Prostate gland (tissue), 2 donors: ENCODE results near the gene MAPKAP1. TPM values are rescaled to one million over a fixed set of nuclear protein-coding genes. Genes with fewer than 3 reads are reported as not detected.

Source experiments
- DNase-seq: peaks from one replicate; pipeline ENCODE4 v3.0.0-alpha.2; 2019; ENCODE audit warnings: low spot score
- H3K27ac ChIP-seq, 2 donors: fragments of 200-600 bp; sonication (generic); 2 replicates each; pipeline ENCODE4 v1.5.1; 2017 to 2019
- H3K27me3 ChIP-seq: fragments of 200-600 bp; sonication (generic); replicated peaks from 2 replicates; pipeline ENCODE4 v1.5.1; 2019; ENCODE audit not compliant: insufficient read depth
- H3K36me3 ChIP-seq, 2 donors: fragments of 200-600 bp; sonication (generic); 1 replicate in 1 of 2; 2 replicates in 1 of 2; pipeline versions ENCODE4 v1.5.1 to v1.8.1; 2017 to 2019
- H3K4me1 ChIP-seq: fragments of 200-600 bp; sonication (generic); replicated peaks from 2 replicates; pipeline ENCODE4 v1.5.1; 2019
- H3K4me3 ChIP-seq, 2 donors: fragments of 200-600 bp; sonication (generic); 2 replicates each; pipeline ENCODE4 v1.5.1; 2017 to 2019
- H3K9me3 ChIP-seq: fragments of 200-600 bp; sonication (generic); 2 replicates; pipeline ENCODE4 v1.5.1; 2017
- POLR2A ChIP-seq: fragments of 450-650 bp; IDR thresholded peaks from one replicate; pipeline ENCODE4 v1.6.1; 2016; ENCODE audit warnings: antibody characterized with exemption, mild to moderate bottlenecking
- POLR2AphosphoS5 ChIP-seq: sonication (generic); formaldehyde crosslinking; IDR thresholded peaks from one replicate; pipeline ENCODE4 v1.6.1; 2017; ENCODE audit warnings: antibody characterized with exemption
- WGBS: methylation state at CpG from one replicate; pipeline ENCODE4 v1.1.5; 2018; 5-methylcytosine and 5-hydroxymethylcytosine counted together
- intact Hi-C: fragments of 100-400 bp; cut with DNase I; formaldehyde crosslinking; loops from one replicate; pipeline ENCODE4 v1.14.2; 2022
- total RNA-seq, 2 donors: library from RNA; depleted of rRNA; stranded (reverse); fragments of >200 nt; gene quantifications; one replicate each; pipeline ENCODE4 v1.1.0, GENCODE V29; 2016
- TF ChIP-seq, protein P1 (sequence below), 4 experiments: fragments of 200-600 bp in 2 of 4; fragments of 450-650 bp in 2 of 4; sonication (generic) in 2 of 4; IDR thresholded peaks; 1 replicate in 3 of 4; 2 replicates in 1 of 4; pipeline ENCODE4 v1.5.1; 2016 to 2019; ENCODE audit warnings: antibody characterized with exemption in 4 of 4, mild to moderate bottlenecking in 2 of 4, moderate library complexity in 2 of 4

Gene MAPKAP1
- total RNA-seq, 2 donors from 2014 or later = 62.4 to 91.2 TPM

DNA sequence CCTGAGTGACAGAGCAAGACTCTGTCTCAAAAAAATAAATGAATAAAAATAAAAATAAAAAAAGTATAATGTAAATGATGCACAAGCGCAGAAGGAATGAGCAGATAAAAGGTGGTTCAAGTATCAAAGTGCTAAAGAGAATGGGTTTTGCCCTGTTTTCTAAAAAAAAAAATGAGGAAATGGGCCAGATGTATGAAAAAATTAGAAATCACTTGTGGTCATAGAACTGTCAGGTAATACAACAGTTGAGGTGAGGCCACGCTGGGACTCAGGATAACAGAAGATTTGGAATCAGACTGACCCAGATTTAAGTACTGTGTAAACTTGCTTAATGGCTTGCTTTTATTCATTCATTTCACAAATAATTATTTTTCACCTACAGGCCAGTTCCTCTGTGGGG is 69.8 kb downstream of the MAPKAP1 start:
- H3K9me3 ChIP-seq = no peaks in the 10 kb centered on the region
- no peaks in the 10 kb centered on the region for H3K27me3 ChIP-seq
- TF ChIP-seq, protein P1, sequence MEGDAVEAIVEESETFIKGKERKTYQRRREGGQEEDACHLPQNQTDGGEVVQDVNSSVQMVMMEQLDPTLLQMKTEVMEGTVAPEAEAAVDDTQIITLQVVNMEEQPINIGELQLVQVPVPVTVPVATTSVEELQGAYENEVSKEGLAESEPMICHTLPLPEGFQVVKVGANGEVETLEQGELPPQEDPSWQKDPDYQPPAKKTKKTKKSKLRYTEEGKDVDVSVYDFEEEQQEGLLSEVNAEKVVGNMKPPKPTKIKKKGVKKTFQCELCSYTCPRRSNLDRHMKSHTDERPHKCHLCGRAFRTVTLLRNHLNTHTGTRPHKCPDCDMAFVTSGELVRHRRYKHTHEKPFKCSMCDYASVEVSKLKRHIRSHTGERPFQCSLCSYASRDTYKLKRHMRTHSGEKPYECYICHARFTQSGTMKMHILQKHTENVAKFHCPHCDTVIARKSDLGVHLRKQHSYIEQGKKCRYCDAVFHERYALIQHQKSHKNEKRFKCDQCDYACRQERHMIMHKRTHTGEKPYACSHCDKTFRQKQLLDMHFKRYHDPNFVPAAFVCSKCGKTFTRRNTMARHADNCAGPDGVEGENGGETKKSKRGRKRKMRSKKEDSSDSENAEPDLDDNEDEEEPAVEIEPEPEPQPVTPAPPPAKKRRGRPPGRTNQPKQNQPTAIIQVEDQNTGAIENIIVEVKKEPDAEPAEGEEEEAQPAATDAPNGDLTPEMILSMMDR (IDR thresholded peaks at IDR 0.05) = no peak
- TF ChIP-seq POLR2AphosphoS5 = no peak
- no peak for TF ChIP-seq POLR2A
- no peak overlapping the region for H3K4me3 ChIP-seq
- H3K27ac ChIP-seq = no peak overlapping the region
- intact Hi-C loops = loop anchor here (10.0 kb wide), 1 partner anchor 588 kb away; no protein-coding TSS in a partner anchor
- peaks cover 8% of the 10 kb centered on the region for H3K4me1 ChIP-seq
- 96% methylated on average over 2 of the region's 2 CpGs for WGBS
- DNase-seq = no peak
- H3K36me3 ChIP-seq = no peaks in the 10 kb centered on the region

DNA sequence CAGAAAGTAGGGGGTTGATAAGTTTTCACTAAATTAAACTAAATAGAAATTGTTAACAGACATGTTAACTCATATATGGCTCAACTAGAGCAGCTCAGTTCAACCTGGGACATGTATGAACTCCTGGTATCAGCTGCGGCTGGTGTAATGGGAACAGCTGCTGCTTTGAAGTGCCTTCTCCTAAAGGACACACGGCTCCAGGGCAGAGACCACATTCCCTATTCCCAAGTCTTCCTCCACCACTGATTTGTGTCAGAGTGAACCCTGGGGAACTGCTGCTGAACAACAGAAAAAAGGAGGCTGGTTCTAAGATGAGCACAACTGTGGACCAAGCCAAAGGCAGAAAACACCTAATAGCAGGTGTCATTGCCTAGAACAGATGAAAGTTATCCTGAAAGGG is 71.1 kb downstream of the MAPKAP1 start:
- no peaks in the 10 kb centered on the region for H3K9me3 ChIP-seq
- no peak overlapping the region for H3K27ac ChIP-seq
- H3K36me3 ChIP-seq = no peaks in the 10 kb centered on the region
- no peak overlapping the region for H3K4me3 ChIP-seq
- DNase-seq = no peak
- no peaks in the 10 kb centered on the region for H3K27me3 ChIP-seq
- TF ChIP-seq POLR2A (no peak), POLR2AphosphoS5 (no peak)
- TF ChIP-seq, protein P1 (IDR thresholded peaks at IDR 0.05) = no peak
- 82% methylated on average over 2 of the region's 2 CpGs for WGBS
- intact Hi-C loops = loop anchor here (10.0 kb wide), 1 partner anchor 589 kb away; no protein-coding TSS in a partner anchor
- H3K4me1 ChIP-seq = peaks cover 8% of the 10 kb centered on the region

DNA sequence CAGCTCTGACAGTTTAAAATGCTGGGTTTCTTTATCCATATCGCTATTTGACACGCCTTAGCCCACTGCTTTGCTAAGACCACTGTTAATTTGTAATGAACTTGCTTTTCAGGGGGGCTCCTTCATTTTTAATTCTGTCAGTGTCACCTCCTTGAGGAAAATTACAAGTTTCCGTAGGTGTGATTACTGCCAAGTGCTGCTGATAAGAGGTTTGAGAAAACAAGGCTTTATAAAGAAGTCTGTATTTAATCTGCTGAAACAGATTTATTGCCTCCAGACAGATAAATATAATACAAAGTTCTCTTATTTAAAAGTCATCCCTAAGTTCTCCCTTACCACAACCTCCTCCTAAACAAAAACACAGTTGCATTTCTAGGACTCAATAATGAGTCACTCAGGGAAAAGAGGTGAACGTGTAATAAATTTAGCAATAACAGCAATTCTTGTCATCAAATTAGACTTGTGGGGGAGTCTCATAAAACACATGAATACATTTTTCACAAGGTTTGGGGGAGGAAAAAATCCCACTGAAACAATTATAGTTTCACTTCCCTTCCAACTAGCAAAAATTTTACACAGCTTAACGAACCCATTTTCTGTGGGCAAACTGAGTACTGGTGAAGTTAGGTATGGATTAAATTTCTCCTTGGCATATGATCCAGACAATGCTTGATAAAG is 72.8 kb downstream of the MAPKAP1 start:
- intact Hi-C loops = loop anchor here (10.0 kb wide), 1 partner anchor 591 kb away; no protein-coding TSS in a partner anchor
- H3K36me3 ChIP-seq = no peaks in the 10 kb centered on the region
- no peak overlapping the region for H3K27ac ChIP-seq
- no peak for DNase-seq
- 65% methylated on average over 5 of the region's 5 CpGs for WGBS
- no peak for TF ChIP-seq POLR2A
- TF ChIP-seq POLR2AphosphoS5 = no peak
- TF ChIP-seq, protein P1 (IDR thresholded peaks at IDR 0.05) = no peak
- no peaks in the 10 kb centered on the region for H3K9me3 ChIP-seq
- no peaks in the 10 kb centered on the region for H3K27me3 ChIP-seq
- H3K4me3 ChIP-seq = no peak overlapping the region
- H3K4me1 ChIP-seq = peaks cover 8% of the 10 kb centered on the region

DNA sequence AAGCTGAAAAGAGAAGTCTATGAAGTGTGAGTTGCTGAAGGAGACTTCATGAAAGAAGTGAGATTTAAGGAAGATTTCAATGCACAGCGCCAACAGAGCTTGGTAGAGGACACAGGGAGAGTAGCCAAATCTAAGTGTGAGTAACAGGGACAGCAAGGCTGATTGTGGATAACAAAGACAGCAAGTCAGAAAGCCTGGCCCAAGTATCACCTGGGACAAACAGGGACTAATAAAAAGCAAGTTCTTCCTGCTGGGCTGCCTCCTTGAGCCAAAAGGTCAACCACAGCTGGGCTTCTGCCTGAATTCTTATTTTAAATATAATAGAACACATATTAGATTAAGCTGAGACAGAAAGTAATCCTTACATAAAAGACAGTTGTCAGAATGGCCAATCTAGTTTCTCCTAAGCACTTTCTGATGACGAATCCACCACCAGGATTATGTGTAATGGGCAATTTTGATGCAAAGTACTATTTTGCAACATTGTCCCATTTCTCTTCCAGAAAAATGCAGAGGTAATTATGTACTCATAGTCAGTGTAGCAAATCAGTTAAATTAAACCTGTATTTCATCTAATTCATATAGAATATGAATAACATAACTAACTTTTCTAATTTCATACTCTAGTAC is 73.8 kb downstream of the MAPKAP1 start:
- no peak for TF ChIP-seq POLR2A
- peak; percentile 32 for TF ChIP-seq POLR2AphosphoS5
- 51% methylated on average over 2 of the region's 2 CpGs for WGBS
- peaks cover 8% of the 10 kb centered on the region for H3K4me1 ChIP-seq
- H3K27me3 ChIP-seq = no peaks in the 10 kb centered on the region
- H3K36me3 ChIP-seq = no peaks in the 10 kb centered on the region
- H3K27ac ChIP-seq = no peak overlapping the region
- H3K4me3 ChIP-seq = no peak overlapping the region
- H3K9me3 ChIP-seq = no peaks in the 10 kb centered on the region
- intact Hi-C loops = loop anchor here (10.0 kb wide), 1 partner anchor 592 kb away; no protein-coding TSS in a partner anchor
- peak; percentile 26 for DNase-seq

DNA sequence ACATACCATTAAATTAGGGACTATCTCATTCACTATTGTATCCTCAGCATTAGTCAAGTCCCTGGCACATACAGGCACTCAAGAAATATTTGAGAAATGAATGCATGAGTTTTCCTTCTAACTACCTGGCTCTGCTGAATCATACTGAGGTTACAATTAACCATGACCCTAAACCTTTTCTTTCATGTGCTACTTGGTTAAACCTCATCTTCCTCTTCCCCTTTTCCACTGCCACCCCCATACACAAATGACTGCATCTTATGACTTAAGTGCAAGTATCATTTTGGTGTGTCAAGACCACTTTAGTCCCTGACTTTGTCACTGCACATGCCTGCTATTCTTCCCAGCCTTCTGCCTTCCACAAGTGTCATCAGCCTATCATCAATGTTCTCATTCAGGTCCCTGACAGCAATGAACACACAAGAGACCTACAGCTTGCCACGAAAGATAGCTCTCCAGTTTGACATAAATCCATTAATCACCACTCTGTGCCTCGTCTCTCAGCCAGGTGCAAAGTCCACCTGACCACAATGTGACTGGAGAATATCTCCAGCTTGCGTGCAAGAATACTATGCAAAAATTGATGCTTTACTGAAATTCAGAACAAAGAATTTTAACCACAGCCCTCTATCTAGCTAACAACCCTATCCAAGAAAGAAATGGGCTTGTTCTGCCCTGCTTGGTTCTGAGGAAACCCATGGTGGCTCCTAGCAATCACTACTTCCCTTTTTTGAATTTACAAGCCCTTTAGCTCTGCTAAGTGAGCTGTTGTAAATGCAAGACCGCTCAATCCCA is 74.5 kb downstream of the MAPKAP1 start:
- H3K9me3 ChIP-seq = no peaks in the 10 kb centered on the region
- peaks cover 8% of the 10 kb centered on the region for H3K4me1 ChIP-seq
- WGBS = 87% methylated on average over 4 of the region's 4 CpGs
- intact Hi-C loops = loop anchor here (10.0 kb wide), 1 partner anchor 592 kb away; no protein-coding TSS in a partner anchor
- TF ChIP-seq, protein P1 (IDR thresholded peaks at IDR 0.05) = no peak
- no peak for TF ChIP-seq POLR2A
- no peak for TF ChIP-seq POLR2AphosphoS5
- no peaks in the 10 kb centered on the region for H3K27me3 ChIP-seq
- H3K36me3 ChIP-seq = no peaks in the 10 kb centered on the region
- H3K27ac ChIP-seq = no peak overlapping the region
- no peak overlapping the region for H3K4me3 ChIP-seq
- no peak for DNase-seq
